A673 (cell line): ENCODE results near the gene PHTF1. TPM values are rescaled to one million over a fixed set of nuclear protein-coding genes. Genes with fewer than 3 reads are reported as not detected.

Experiments used
- BruUV-seq: library from RNA; stranded (reverse); fragments of 400-500 nt; replicated peaks from 2 replicates; lab custom pipeline; 2021; lab: Mats Ljungman, UMichigan
- CTCF ChIA-PET: fragments of 300-600 bp; sonication (Branson Sonifier 250); formaldehyde crosslinking; loops from one replicate; lab custom pipeline; 2022; ENCODE audit warnings: antibody characterized with exemption; lab: Charles Lee
- POLR2A ChIA-PET: fragments of 300-600 bp; sonication (Branson Sonifier 250); formaldehyde crosslinking; loops from one replicate; lab custom pipeline; 2022; ENCODE audit warnings: antibody characterized with exemption; ENCODE audit not compliant: low non-redundant PET; lab: Charles Lee
- DNase-seq: peaks from one replicate; pipeline ENCODE4 v3.0.0-alpha.2; 2015; ENCODE audit warnings: low spot score
- H3K27ac ChIP-seq: fragments of 200-600 bp; sonication (generic); 2 replicates; pipeline ENCODE4 v1.5.1; 2016; ENCODE audit warnings: mixed run types, low read depth, mild to moderate bottlenecking, mixed read lengths, antibody characterized with exemption, low read length; ENCODE audit not compliant: poor library complexity, severe bottlenecking
- H3K27me3 ChIP-seq: fragments of 200-600 bp; sonication (generic); replicated peaks from 2 replicates; pipeline ENCODE4 v1.6.1; 2017; ENCODE audit warnings: mixed run types, low read depth, mild to moderate bottlenecking, mixed read lengths, antibody characterized with exemption, low read length; ENCODE audit not compliant: insufficient read depth, poor library complexity
- H3K36me3 ChIP-seq: fragments of 200-600 bp; sonication (generic); 2 replicates; pipeline ENCODE4 v1.6.1; 2016; ENCODE audit warnings: mixed run types, mild to moderate bottlenecking, mixed read lengths, antibody characterized with exemption, low read length; ENCODE audit not compliant: insufficient read depth, poor library complexity, severe bottlenecking
- H3K4me1 ChIP-seq: fragments of 200-600 bp; sonication (generic); 2 replicates; pipeline ENCODE4 v1.6.1; 2017; ENCODE audit warnings: mixed run types, mild to moderate bottlenecking, mixed read lengths, antibody characterized with exemption, low read length; ENCODE audit not compliant: insufficient read depth, poor library complexity, severe bottlenecking
- H3K4me3 ChIP-seq: fragments of 200-600 bp; sonication (generic); 2 replicates; pipeline ENCODE4 v1.5.1; 2016; ENCODE audit warnings: low read depth, mixed run types, mild to moderate bottlenecking, mixed read lengths, low read length; ENCODE audit not compliant: poor library complexity, severe bottlenecking
- H3K9me3 ChIP-seq: fragments of 200-600 bp; sonication (generic); 2 replicates; pipeline ENCODE4 v1.6.1; 2016; ENCODE audit warnings: mixed run types, low read depth, mild to moderate bottlenecking, mixed read lengths, antibody characterized with exemption, low read length; ENCODE audit not compliant: poor library complexity, severe bottlenecking
- EZH2 ChIP-seq: fragments of 200-600 bp; sonication (generic); IDR thresholded peaks from 2 replicates; pipeline ENCODE4 v1.6.1; 2017; ENCODE audit warnings: borderline replicate concordance, low read depth, mild to moderate bottlenecking, mixed read lengths, antibody characterized with exemption, low read length; ENCODE audit not compliant: poor library complexity, severe bottlenecking
- intact Hi-C: fragments of 100-400 bp; cut with micrococcal nuclease; formaldehyde crosslinking; loops from one replicate; pipeline ENCODE4 v1.10.0; 2022; ENCODE audit not compliant: unreplicated experiment
- total RNA-seq: library from RNA; stranded (reverse); gene quantifications from 2 replicates; pipeline ENCODE4 v1.2.3, GENCODE V29; 2021
- TF ChIP-seq, protein P1 (sequence below): fragments of 300-800, 200-600 bp; sonication (generic); conservative IDR thresholded peaks from 2 replicates; pipeline ENCODE4 v1.5.1; 2017; ENCODE audit warnings: low read depth, mild to moderate bottlenecking, antibody characterized with exemption, low read length, moderate library complexity, mixed read lengths

The PHTF1 gene
- total RNA-seq, 1 experiment from 2014 or later, result 57.2 TPM

DNA sequence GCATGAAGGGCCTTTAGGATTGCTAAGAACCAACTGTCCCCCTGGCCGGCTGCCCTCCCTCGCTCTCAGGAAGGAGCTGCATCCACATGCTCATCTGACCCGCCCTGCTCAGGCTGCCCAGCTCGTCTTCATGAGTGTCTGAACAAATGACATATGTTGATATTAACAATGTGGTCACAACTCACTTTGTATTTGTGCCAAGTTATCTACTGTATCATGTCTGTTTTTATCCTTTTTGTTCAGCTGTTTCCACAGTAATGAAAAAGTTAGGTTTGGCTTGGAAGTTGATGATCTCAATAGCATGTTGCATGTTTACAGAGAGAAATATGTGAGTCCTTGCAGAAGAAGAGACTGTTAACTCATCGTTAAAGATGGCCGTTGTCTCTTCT is 75.1 kb downstream of the PHTF1 start:
- Histone ChIP-seq H3K36me3 (no peaks in the 10 kb centered on the region), H3K27me3 (no peaks in the 10 kb centered on the region), H3K9me3 (no peaks in the 10 kb centered on the region), H3K4me1 (peaks cover 4% of the 10 kb centered on the region), H3K4me3 (no peak overlapping the region), H3K27ac (no peak overlapping the region)
- intact Hi-C loops, result no loop called here
- no TSS peak for BruUV-seq
- POLR2A ChIA-PET, result no interaction called here
- TF ChIP-seq EZH2, result no peak
- TF ChIP-seq, protein P1, sequence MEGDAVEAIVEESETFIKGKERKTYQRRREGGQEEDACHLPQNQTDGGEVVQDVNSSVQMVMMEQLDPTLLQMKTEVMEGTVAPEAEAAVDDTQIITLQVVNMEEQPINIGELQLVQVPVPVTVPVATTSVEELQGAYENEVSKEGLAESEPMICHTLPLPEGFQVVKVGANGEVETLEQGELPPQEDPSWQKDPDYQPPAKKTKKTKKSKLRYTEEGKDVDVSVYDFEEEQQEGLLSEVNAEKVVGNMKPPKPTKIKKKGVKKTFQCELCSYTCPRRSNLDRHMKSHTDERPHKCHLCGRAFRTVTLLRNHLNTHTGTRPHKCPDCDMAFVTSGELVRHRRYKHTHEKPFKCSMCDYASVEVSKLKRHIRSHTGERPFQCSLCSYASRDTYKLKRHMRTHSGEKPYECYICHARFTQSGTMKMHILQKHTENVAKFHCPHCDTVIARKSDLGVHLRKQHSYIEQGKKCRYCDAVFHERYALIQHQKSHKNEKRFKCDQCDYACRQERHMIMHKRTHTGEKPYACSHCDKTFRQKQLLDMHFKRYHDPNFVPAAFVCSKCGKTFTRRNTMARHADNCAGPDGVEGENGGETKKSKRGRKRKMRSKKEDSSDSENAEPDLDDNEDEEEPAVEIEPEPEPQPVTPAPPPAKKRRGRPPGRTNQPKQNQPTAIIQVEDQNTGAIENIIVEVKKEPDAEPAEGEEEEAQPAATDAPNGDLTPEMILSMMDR, result no peak
- CTCF ChIA-PET, result no interaction called here
- no peak for DNase-seq

GRCh38 chr1:113683384-113684152 is 75.7 kb downstream of the PHTF1 start:
- no peaks in the 10 kb centered on the region for H3K36me3 ChIP-seq
- no peak overlapping the region for H3K27ac ChIP-seq
- BruUV-seq, result no TSS peak
- H3K27me3 ChIP-seq, result no peaks in the 10 kb centered on the region
- H3K4me1 ChIP-seq, result peaks cover 4% of the 10 kb centered on the region
- ChIA-PET CTCF (no interaction called here), POLR2A (no interaction called here)
- no peaks in the 10 kb centered on the region for H3K9me3 ChIP-seq
- no peak for DNase-seq
- TF ChIP-seq EZH2, result no peak
- TF ChIP-seq, protein P1, result no peak
- intact Hi-C loops, result no loop called here
- H3K4me3 ChIP-seq, result no peak overlapping the region

DNA sequence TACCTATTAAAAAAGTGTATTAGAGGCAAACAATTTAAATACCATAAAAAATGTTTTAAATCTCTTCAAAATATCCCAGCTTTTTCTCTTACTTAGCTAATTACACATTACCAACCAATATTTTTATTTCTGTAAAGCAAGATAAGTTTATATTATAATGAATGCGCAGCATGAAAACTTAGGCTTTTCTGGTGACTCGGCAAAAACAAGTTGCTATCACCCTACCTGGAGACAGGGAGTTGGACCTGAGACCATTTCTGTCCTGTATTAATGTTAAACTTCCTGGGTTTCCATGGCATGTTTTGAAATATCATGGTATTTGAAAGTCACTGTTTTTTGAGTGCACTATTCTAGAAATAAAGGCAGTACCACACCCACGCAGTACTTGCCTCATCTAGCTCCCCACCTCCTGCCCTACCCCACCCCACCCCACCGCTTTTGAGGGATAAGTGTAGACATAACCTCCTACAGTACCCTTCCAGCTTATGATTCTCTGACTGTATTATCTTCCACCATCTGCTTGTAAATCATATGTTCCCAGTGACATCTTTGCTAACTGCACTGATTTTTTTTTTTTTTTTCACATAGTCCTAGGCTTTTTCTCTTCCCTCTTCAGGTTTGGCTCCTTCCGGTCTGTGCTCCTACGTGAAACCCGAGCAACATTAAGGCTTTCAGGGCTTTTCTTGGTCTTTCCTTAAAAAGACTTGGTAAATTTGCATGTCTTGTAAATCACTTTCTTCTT is 77.5 kb downstream of the PHTF1 start:
- H3K36me3 ChIP-seq, result no peaks in the 10 kb centered on the region
- no peaks in the 10 kb centered on the region for H3K9me3 ChIP-seq
- POLR2A ChIA-PET, result interaction anchor here (0.6 kb wide), 1 partner anchor 605 kb away, joined by 3 read pairs; no protein-coding TSS in a partner anchor
- H3K27me3 ChIP-seq, result no peaks in the 10 kb centered on the region
- CTCF ChIA-PET, result no interaction called here
- no TSS peak for BruUV-seq
- H3K4me1 ChIP-seq, result peaks cover 4% of the 10 kb centered on the region
- H3K27ac ChIP-seq, result no peak overlapping the region
- H3K4me3 ChIP-seq, result no peak overlapping the region
- TF ChIP-seq, protein P1, result no peak
- TF ChIP-seq EZH2, result no peak
- intact Hi-C loops, result no loop called here
- no peak for DNase-seq
